ENCODE results near the gene RERE. TPM values are rescaled to one million over a fixed set of nuclear protein-coding genes. Genes with fewer than 3 reads are reported as not detected.

The RERE gene
- total RNA-seq, 1 donor from 2014 or later: 252 TPM

GRCh38 chr1:8702850-8703810 lies 114.3 kb downstream of the RERE start:
- H3K9me3 Mint-ChIP-seq (ENCODE audit: unreplicated experiment): peaks cover 18% of the 10 kb centered on the region
- peaks cover 43% of the 10 kb centered on the region for H3K4me1 Mint-ChIP-seq (ENCODE audit: low read depth, unreplicated experiment)
- peak overlapping the region; percentile 91 for H3K4me3 Mint-ChIP-seq (ENCODE audit: unreplicated experiment)
- peak overlapping the region; percentile 98 for H3K27ac Mint-ChIP-seq (ENCODE audit: unreplicated experiment)
- H3K36me3 Mint-ChIP-seq (ENCODE audit: unreplicated experiment): no peaks in the 10 kb centered on the region
- DNase-seq: peak; percentile 93
- TF ChIP-seq, protein P1, sequence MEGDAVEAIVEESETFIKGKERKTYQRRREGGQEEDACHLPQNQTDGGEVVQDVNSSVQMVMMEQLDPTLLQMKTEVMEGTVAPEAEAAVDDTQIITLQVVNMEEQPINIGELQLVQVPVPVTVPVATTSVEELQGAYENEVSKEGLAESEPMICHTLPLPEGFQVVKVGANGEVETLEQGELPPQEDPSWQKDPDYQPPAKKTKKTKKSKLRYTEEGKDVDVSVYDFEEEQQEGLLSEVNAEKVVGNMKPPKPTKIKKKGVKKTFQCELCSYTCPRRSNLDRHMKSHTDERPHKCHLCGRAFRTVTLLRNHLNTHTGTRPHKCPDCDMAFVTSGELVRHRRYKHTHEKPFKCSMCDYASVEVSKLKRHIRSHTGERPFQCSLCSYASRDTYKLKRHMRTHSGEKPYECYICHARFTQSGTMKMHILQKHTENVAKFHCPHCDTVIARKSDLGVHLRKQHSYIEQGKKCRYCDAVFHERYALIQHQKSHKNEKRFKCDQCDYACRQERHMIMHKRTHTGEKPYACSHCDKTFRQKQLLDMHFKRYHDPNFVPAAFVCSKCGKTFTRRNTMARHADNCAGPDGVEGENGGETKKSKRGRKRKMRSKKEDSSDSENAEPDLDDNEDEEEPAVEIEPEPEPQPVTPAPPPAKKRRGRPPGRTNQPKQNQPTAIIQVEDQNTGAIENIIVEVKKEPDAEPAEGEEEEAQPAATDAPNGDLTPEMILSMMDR (IDR thresholded peaks at IDR 0.05; ENCODE audit: partially characterized antibody, unreplicated experiment): no peak
- H3K27me3 Mint-ChIP-seq (ENCODE audit: unreplicated experiment): peaks cover 17% of the 10 kb centered on the region

GRCh38 chr1:8702472-8702849 lies 115.0 kb downstream of the RERE start:
- Mint-ChIP-seq H3K27me3 (ENCODE audit: unreplicated experiment) (peaks cover 17% of the 10 kb centered on the region), H3K4me1 (ENCODE audit: low read depth, unreplicated experiment) (peaks cover 44% of the 10 kb centered on the region), H3K9me3 (ENCODE audit: unreplicated experiment) (peaks cover 18% of the 10 kb centered on the region), H3K36me3 (ENCODE audit: unreplicated experiment) (no peaks in the 10 kb centered on the region), H3K4me3 (ENCODE audit: unreplicated experiment) (peak overlapping the region; percentile 91), H3K27ac (ENCODE audit: unreplicated experiment) (peak overlapping the region; percentile 98)
- TF ChIP-seq, protein P1 (IDR thresholded peaks at IDR 0.05; ENCODE audit: partially characterized antibody, unreplicated experiment): no peak
- DNase-seq: no peak

DNA sequence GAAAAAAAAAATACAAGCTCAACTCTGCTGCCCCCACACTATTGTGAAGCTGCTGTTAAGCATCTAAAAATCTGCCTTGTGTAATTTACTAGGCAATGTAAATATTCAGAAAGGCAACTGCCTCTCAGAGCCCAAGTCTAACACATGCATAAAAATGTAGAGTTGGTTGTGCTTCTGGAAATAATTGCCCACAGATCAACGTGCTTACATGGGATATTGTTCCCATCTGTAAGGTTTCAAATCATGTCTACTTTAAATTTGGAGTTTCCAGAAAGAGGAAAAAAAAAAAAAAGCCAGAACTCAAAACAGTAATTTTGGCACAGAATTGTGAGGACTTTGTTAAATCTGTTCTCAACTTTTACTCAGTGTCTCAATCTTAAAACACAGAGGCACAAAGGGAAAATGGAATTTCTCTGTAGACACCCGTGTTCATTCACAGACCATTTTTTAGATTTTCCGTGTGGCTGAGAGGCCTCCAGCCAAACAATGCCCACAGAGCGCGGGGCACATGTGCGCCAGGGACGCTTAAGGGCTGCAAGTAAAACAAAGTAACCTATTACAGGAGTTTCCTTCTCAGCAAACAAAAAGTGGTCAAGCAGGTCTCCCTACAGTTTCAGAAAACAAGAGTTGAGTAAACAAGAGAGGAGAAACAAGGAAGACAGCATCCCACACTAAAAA lies 115.5 kb downstream of the RERE start:
- TF ChIP-seq, protein P1 (IDR thresholded peaks at IDR 0.05; ENCODE audit: partially characterized antibody, unreplicated experiment): no peak
- Mint-ChIP-seq H3K4me1 (ENCODE audit: low read depth, unreplicated experiment) (peaks cover 38% of the 10 kb centered on the region), H3K27me3 (ENCODE audit: unreplicated experiment) (peaks cover 17% of the 10 kb centered on the region), H3K36me3 (ENCODE audit: unreplicated experiment) (no peaks in the 10 kb centered on the region), H3K9me3 (ENCODE audit: unreplicated experiment) (peaks cover 18% of the 10 kb centered on the region), H3K4me3 (ENCODE audit: unreplicated experiment) (peak overlapping the region; percentile 91), H3K27ac (ENCODE audit: unreplicated experiment) (peak overlapping the region; percentile 98)
- no peak for DNase-seq

DNA sequence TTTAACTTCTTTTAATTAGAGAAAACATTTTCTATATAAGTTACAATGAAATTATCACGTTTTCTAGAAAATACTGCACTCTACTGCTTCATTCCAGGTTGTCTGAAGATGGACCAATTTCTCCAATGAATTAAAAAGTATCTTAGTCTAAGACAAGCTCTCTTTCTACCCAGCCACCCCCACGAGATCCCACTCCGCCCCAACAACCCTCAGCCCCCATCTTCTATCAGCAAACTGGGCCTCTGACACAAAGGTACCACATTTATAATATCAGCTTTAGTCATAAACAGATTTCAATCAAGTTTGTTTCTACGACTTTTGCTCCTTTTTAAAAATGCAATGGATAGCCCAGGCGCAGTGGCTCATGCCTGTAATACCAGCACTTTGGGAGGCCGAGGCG lies 117.8 kb downstream of the RERE start:
- DNase-seq: no peak
- Mint-ChIP-seq H3K4me1 (ENCODE audit: low read depth, unreplicated experiment) (peaks cover 35% of the 10 kb centered on the region), H3K9me3 (ENCODE audit: unreplicated experiment) (peaks cover 16% of the 10 kb centered on the region), H3K4me3 (ENCODE audit: unreplicated experiment) (peak overlapping the region; percentile 57), H3K36me3 (ENCODE audit: unreplicated experiment) (no peaks in the 10 kb centered on the region), H3K27ac (ENCODE audit: unreplicated experiment) (peak overlapping the region; percentile 45), H3K27me3 (ENCODE audit: unreplicated experiment) (peaks cover 14% of the 10 kb centered on the region)
- TF ChIP-seq, protein P1 (IDR thresholded peaks at IDR 0.05; ENCODE audit: partially characterized antibody, unreplicated experiment): no peak

Data from glutamatergic neuron (in vitro differentiated cells).